ENCODE data around the gene NSD2. TPM values are rescaled to one million over a fixed set of nuclear protein-coding genes. Genes with fewer than 3 reads are reported as not detected.

NSD2 gene
- total and polyA plus RNA-seq, 9 of the 15 experiments (the other 6 are each of a cell fraction or from before 2014, with no cell fraction given): 6.4 to 126 (median 58.8) TPM

GRCh38 chr4:1939664-1940509 is 68.7 kb downstream of the NSD2 start:
- Histone ChIP-seq H3K27me3 (ENCODE audit: control insufficient read depth in 2 of 2, insufficient read depth in 2 of 2, low read length in 2 of 2) (no peaks in the 10 kb centered on the region), H3K4me3 (no peak overlapping the region), H3K36me3 (ENCODE audit: control insufficient read depth, insufficient read depth, low read length) (peaks cover 90% of the 10 kb centered on the region), H2AFZ (ENCODE audit: low read depth, low read length) (no peak overlapping the region), H3K4me1 (replicated peaks in 1 of 2; ENCODE audit: control insufficient read depth in 2 of 2, insufficient read depth in 2 of 2, low read length in 2 of 2) (no peaks in the 10 kb centered on the region; a peak in 1 of 5 replicates), H3K27ac (ENCODE audit: extremely low read depth, low read depth, low read length) (0 out of 3 replicates have a peak overlapping the region, but pooled peaks have one; percentile 27), H3K79me2 (ENCODE audit: control insufficient read depth, insufficient read depth, low read length) (no peaks in the 10 kb centered on the region; the same call in 2 of the 3 replicates), H3K4me2 (ENCODE audit: insufficient read depth, low read length) (no peak overlapping the region), H4K20me1 (replicated peaks; ENCODE audit: control insufficient read depth, insufficient read depth, low read length) (peaks cover 4% of the 10 kb centered on the region; the same call in 1 of the 2 replicates), H3K9ac (ENCODE audit: insufficient read depth in 1 of 2, low read depth in 2 of 2, low read length in 2 of 2) (no peak overlapping the region), H3K9me1 (ENCODE audit: control insufficient read depth, insufficient read depth, low read length) (no peaks in the 10 kb centered on the region), H3K9me3 (replicated peaks; ENCODE audit: control insufficient read depth, insufficient read depth, low read depth, low read length) (no peaks in the 10 kb centered on the region)
- in situ Hi-C loops (cut with MboI) (no loop called here), intact Hi-C loops (cut with micrococcal nuclease) (no loop called here)
- ATAC-seq (peak; percentile 50), DNase-seq (ENCODE audit: extremely low read depth in 1 of 4, low spot score in 3 of 4) (no peak), FAIRE-seq (peak; percentile 69)
- no TSS peak for BruUV-seq (replicated peaks)
- ChIA-PET POLR2A (interaction anchor here (1.6 to 1.9 kb wide), 2 partner anchors 18 to 101 kb away, joined by 3 to 5 read pairs; no protein-coding TSS in a partner anchor), CTCF (ENCODE audit: low intra/inter-chr PET ratio) (no interaction called here)
- WGBS (ENCODE audit: insufficient coverage, low coverage, missing lambda C conversion rate): 67% methylated on average over 11 of the region's 11 CpGs
- no peak for TF ChIP-seq BRCA1 (IDR thresholded peaks at IDR 0.05)
- TF ChIP-seq BRCA1 (CRISPR knock-in tag; IDR thresholded peaks at IDR 0.05): no peak
- TF ChIP-seq ZFP91 (CRISPR knock-in tag; IDR thresholded peaks at IDR 0.05): peak; percentile 46; the same call in 1 of the 2 replicates

Data from K562 (cell line).